ENCODE measurements around the gene SLC46A2. TPM values are rescaled to one million over a fixed set of nuclear protein-coding genes. Genes with fewer than 3 reads are reported as not detected.

The SLC46A2 gene
- total RNA-seq, 2 experiments from 2014 or later: not detected

DNA sequence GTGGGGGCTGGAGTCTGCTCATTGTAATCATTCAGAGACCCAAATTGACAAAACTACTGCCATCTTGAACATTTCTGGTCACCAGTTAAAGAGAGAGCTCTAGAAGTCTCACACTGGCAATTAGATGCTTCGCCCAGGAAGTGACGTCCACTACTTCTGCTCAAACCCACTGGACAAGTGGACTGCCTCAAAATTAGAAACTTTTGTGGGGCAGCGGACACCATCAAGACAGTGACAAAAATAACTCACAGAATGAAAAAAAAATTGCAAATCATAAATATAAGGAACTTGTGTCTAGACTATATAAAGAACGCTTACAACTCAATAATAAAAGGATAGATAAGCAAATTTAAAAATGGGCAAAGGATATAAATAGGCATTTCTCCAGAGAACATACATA is 9.8 kb upstream of the SLC46A2 start:
- Histone ChIP-seq H3K9me3 (ENCODE audit: low read length) (no peaks in the 10 kb centered on the region), H4K20me1 (ENCODE audit: insufficient read depth, low read length) (no peaks in the 10 kb centered on the region), H3K4me1 (ENCODE audit: insufficient read depth, low read length, poor library complexity, severe bottlenecking) (peaks cover 6% of the 10 kb centered on the region), H3K36me3 (ENCODE audit: insufficient read depth, low read length) (no peaks in the 10 kb centered on the region), H3K4me2 (ENCODE audit: low read length) (no peak overlapping the region), H3K4me3 (ENCODE audit: low read depth, low read length, poor library complexity, severe bottlenecking) (no peak overlapping the region), H2AFZ (ENCODE audit: low read length) (no peak overlapping the region), H3K9me2 (ENCODE audit: insufficient read depth, low read length) (no peaks in the 10 kb centered on the region), H3K27ac (ENCODE audit: low read depth, low read length, poor library complexity, severe bottlenecking) (no peak overlapping the region), H3K79me2 (ENCODE audit: insufficient read depth, low read depth, low read length) (no peaks in the 10 kb centered on the region)
- ChIA-PET POLR2A (interaction anchor here (0.8 kb wide), 1 partner anchor 265 kb away, joined by 3 read pairs; no protein-coding TSS in a partner anchor), CTCF (ENCODE audit: unreplicated experiment) (no interaction called here)
- intact Hi-C loops (cut with micrococcal nuclease; ENCODE audit: unreplicated experiment): loop anchor here (10.0 kb wide), 1 partner anchor 806 kb away; no protein-coding TSS in a partner anchor
- no peak for DNase-seq (ENCODE audit: low spot score)
- BruUV-seq (replicated peaks): no TSS peak
- TF ChIP-seq EZH2phosphoT487 (IDR thresholded peaks at IDR 0.05; ENCODE audit: borderline replicate concordance, low read depth, low read length): no peak
- TF ChIP-seq, protein P1, sequence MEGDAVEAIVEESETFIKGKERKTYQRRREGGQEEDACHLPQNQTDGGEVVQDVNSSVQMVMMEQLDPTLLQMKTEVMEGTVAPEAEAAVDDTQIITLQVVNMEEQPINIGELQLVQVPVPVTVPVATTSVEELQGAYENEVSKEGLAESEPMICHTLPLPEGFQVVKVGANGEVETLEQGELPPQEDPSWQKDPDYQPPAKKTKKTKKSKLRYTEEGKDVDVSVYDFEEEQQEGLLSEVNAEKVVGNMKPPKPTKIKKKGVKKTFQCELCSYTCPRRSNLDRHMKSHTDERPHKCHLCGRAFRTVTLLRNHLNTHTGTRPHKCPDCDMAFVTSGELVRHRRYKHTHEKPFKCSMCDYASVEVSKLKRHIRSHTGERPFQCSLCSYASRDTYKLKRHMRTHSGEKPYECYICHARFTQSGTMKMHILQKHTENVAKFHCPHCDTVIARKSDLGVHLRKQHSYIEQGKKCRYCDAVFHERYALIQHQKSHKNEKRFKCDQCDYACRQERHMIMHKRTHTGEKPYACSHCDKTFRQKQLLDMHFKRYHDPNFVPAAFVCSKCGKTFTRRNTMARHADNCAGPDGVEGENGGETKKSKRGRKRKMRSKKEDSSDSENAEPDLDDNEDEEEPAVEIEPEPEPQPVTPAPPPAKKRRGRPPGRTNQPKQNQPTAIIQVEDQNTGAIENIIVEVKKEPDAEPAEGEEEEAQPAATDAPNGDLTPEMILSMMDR (conservative IDR thresholded peaks at IDR 0.05; ENCODE audit: low read length): no peak

DNA sequence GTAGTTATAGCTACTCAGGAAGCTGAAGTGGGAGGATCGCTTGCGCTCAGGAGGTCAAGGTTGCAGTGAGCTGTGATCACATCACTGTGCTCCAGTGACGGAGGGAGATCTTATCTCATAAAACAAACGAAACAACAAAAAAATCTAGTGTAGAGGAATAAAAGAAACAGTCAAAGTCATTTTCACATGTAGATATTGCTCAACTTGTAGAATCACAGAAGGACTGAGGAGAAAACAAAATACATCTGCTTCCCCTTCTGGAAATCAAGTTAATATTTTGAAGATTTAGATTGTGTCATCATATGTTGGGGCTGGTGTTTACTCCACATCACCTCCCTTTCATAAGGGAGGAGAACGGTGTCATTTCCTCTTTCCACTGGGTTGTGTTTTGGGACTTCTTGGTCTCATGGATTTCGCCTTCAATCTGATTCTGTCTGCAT is 8.2 kb upstream of the SLC46A2 start:
- BruUV-seq (replicated peaks): no TSS peak
- no peaks in the 10 kb centered on the region for H3K9me2 ChIP-seq (ENCODE audit: insufficient read depth, low read length)
- DNase-seq (ENCODE audit: low spot score): no peak
- H3K79me2 ChIP-seq (ENCODE audit: insufficient read depth, low read depth, low read length): no peaks in the 10 kb centered on the region
- no peaks in the 10 kb centered on the region for H3K36me3 ChIP-seq (ENCODE audit: insufficient read depth, low read length)
- ChIA-PET CTCF (ENCODE audit: unreplicated experiment) (no interaction called here), POLR2A (interaction anchor here (1.0 kb wide), 1 partner anchor 69 kb away, joined by 3 read pairs; no protein-coding TSS in a partner anchor)
- H3K4me1 ChIP-seq (ENCODE audit: insufficient read depth, low read length, poor library complexity, severe bottlenecking): peaks cover 6% of the 10 kb centered on the region
- no peak for TF ChIP-seq EZH2phosphoT487 (IDR thresholded peaks at IDR 0.05; ENCODE audit: borderline replicate concordance, low read depth, low read length)
- TF ChIP-seq, protein P1 (conservative IDR thresholded peaks at IDR 0.05; ENCODE audit: low read length): no peak
- H4K20me1 ChIP-seq (ENCODE audit: insufficient read depth, low read length): no peaks in the 10 kb centered on the region
- intact Hi-C loops (cut with micrococcal nuclease; ENCODE audit: unreplicated experiment): no loop called here
- no peak overlapping the region for H3K4me2 ChIP-seq (ENCODE audit: low read length)
- H2AFZ ChIP-seq (ENCODE audit: low read length): no peak overlapping the region
- no peak overlapping the region for H3K4me3 ChIP-seq (ENCODE audit: low read depth, low read length, poor library complexity, severe bottlenecking)
- no peaks in the 10 kb centered on the region for H3K9me3 ChIP-seq (ENCODE audit: low read length)
- H3K27ac ChIP-seq (ENCODE audit: low read depth, low read length, poor library complexity, severe bottlenecking): no peak overlapping the region

DNA sequence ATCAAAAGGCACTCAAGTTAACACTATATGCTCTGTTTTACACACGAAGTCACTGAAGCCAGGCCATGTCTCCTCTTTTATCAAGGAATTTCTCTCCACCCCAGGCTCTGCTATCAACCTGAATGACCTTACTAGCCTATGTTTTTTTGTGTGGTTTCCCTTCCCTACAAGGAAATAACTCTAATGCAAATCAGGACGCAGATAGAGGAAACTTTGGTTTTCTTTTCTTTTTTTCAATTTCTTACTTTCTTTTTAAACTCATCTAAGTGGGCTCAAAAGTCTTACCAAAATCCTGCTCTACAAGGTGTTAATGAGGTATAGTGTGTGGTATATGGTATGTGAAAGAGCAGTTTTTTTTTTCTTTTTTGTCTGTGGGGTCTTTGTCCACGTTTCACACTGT is 5.5 kb upstream of the SLC46A2 start:
- POLR2A ChIA-PET: no interaction called here
- CTCF ChIA-PET (ENCODE audit: unreplicated experiment): no interaction called here
- intact Hi-C loops (cut with micrococcal nuclease; ENCODE audit: unreplicated experiment): no loop called here
- Histone ChIP-seq H3K9me2 (ENCODE audit: insufficient read depth, low read length) (no peaks in the 10 kb centered on the region), H3K4me1 (ENCODE audit: insufficient read depth, low read length, poor library complexity, severe bottlenecking) (peaks cover 6% of the 10 kb centered on the region), H4K20me1 (ENCODE audit: insufficient read depth, low read length) (no peaks in the 10 kb centered on the region), H3K9me3 (ENCODE audit: low read length) (no peaks in the 10 kb centered on the region), H3K36me3 (ENCODE audit: insufficient read depth, low read length) (no peaks in the 10 kb centered on the region), H2AFZ (ENCODE audit: low read length) (no peak overlapping the region; the same call in 1 of the 2 replicates), H3K4me2 (ENCODE audit: low read length) (peak overlapping the region; percentile 37), H3K79me2 (ENCODE audit: insufficient read depth, low read depth, low read length) (no peaks in the 10 kb centered on the region), H3K4me3 (ENCODE audit: low read depth, low read length, poor library complexity, severe bottlenecking) (no peak overlapping the region), H3K27ac (ENCODE audit: low read depth, low read length, poor library complexity, severe bottlenecking) (no peak overlapping the region)
- TF ChIP-seq EZH2phosphoT487 (IDR thresholded peaks at IDR 0.05; ENCODE audit: borderline replicate concordance, low read depth, low read length): no peak
- TF ChIP-seq, protein P1 (conservative IDR thresholded peaks at IDR 0.05; ENCODE audit: low read length): no peak
- DNase-seq (ENCODE audit: low spot score): no peak
- no TSS peak for BruUV-seq (replicated peaks)

Data from OCI-LY7 (cell line).